Activated CD4-positive, alpha-beta T cell treated with anti-CD3 and anti-CD28 coated beads, Interleukin-2, amount 10 ng/mL, durations not matched to agents 7 days and 5 days (primary cell): ENCODE results near the gene PPM1A. TPM values are rescaled to one million over a fixed set of nuclear protein-coding genes. Genes with fewer than 3 reads are reported as not detected.

Experiments used
- CTCF ChIA-PET: fragments of 350-600 bp; sonication (Branson Sonifier 250); formaldehyde crosslinking; loops from one replicate; lab custom pipeline; 2021; ENCODE audit warnings: antibody characterized with exemption; lab: Charles Lee
- POLR2A ChIA-PET: fragments of 350-600 bp; sonication (Branson Sonifier 250); formaldehyde crosslinking; loops from one replicate; lab custom pipeline; 2021; ENCODE audit warnings: antibody characterized with exemption; lab: Charles Lee
- DNase-seq: peaks from one replicate; pipeline ENCODE4 v3.0.0-alpha.2; 2020
- H3K27ac Mint-ChIP-seq: one replicate; pipeline ENCODE4 v1.8.0; 2021; ENCODE audit warnings: mild to moderate bottlenecking, moderate library complexity, mixed read lengths
- H3K27me3 Mint-ChIP-seq: one replicate; pipeline ENCODE4 v1.8.0; 2021; ENCODE audit warnings: mixed read lengths
- H3K36me3 Mint-ChIP-seq: one replicate; pipeline ENCODE4 v1.8.0; 2021; ENCODE audit warnings: low read depth, mixed read lengths
- H3K4me1 Mint-ChIP-seq: one replicate; pipeline ENCODE4 v1.8.0; 2021; ENCODE audit warnings: mixed read lengths
- H3K4me3 Mint-ChIP-seq: one replicate; pipeline ENCODE4 v1.8.0; 2021; ENCODE audit warnings: mild to moderate bottlenecking, moderate library complexity, mixed read lengths
- H3K9me3 Mint-ChIP-seq: one replicate; pipeline ENCODE4 v1.8.0; 2021; ENCODE audit warnings: mixed read lengths
- total RNA-seq, 2 experiments: library from RNA; stranded (reverse); gene quantifications; one replicate each; pipeline ENCODE4 v1.2.3, GENCODE V29; 2021

PPM1A gene
- total RNA-seq, 2 experiments from 2014 or later, result 48.9 to 53.1 TPM

DNA sequence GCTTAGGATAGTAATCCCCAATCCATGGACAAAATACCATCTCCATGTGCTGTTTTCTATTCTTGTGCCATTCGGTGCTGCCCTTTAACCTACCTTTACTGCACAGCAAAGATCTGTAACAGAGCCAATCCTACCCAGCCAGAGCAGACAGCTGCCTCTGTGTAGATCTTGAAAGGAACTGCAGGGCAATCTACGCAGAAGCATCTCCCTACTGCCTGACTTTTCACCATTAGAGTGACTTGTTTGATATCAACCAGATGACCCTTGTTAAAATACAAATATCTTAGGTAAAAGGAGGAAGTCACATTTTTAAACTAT is 33.9 kb upstream of the PPM1A start:
- Mint-ChIP-seq H3K27me3 (peaks cover 6% of the 10 kb centered on the region), H3K9me3 (no peaks in the 10 kb centered on the region), H3K36me3 (no peaks in the 10 kb centered on the region), H3K4me3 (no peak overlapping the region), H3K27ac (no peak overlapping the region), H3K4me1 (no peaks in the 10 kb centered on the region)
- ChIA-PET POLR2A (no interaction called here), CTCF (interaction anchor here (0.7 kb wide), 2 partner anchors 10 to 1074 kb away, joined by 3 to 4 read pairs; no protein-coding TSS in a partner anchor)
- no peak for DNase-seq

DNA sequence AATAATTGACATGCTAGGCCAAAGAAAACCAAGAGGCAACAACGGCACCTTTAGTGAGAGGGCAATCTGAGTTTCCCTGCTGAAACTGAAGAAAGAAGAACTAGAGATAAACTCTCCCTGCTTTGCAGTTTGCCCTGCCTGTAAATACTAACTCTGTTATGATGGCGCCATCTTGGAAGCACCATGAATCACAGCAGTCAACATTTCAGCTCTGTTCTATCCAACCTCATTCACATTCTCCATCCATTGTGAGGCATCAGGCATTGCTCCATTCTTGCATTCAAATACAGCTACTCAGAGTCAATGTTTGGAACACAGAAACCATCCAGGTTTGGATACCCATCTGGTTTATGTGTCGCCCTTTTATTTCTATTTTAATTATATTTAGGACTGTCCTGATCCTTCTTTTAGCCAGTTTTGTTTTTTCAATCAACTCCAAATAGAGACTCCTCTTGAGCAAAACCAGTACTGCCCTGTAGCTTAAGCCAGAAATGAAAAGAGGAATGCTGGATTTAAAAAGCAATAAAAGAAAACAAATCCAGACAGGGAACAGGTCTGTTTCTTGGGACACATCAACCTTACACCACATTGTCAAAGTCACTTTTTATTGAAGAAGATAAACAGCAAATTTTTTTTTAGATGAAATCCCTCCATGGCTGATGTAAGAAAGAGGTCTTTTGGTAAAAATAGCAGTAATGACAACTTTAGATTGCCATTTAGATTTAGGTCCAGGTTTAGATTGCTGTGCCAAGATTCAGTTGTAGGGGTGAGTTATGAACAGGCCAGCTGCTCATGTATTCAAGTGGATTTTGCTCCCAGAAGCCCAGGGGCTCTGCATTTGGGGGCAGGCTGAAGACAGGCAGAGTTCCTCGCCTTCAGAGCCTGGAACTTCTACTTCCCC is 33.3 kb upstream of the PPM1A start:
- Mint-ChIP-seq H3K9me3 (no peaks in the 10 kb centered on the region), H3K4me1 (no peaks in the 10 kb centered on the region), H3K27me3 (peaks cover 6% of the 10 kb centered on the region), H3K4me3 (no peak overlapping the region), H3K27ac (no peak overlapping the region), H3K36me3 (no peaks in the 10 kb centered on the region)
- ChIA-PET CTCF (interaction anchor here (0.7 kb wide), 2 partner anchors 10 to 1073 kb away, joined by 3 to 4 read pairs; no protein-coding TSS in a partner anchor), POLR2A (no interaction called here)
- no peak for DNase-seq

DNA sequence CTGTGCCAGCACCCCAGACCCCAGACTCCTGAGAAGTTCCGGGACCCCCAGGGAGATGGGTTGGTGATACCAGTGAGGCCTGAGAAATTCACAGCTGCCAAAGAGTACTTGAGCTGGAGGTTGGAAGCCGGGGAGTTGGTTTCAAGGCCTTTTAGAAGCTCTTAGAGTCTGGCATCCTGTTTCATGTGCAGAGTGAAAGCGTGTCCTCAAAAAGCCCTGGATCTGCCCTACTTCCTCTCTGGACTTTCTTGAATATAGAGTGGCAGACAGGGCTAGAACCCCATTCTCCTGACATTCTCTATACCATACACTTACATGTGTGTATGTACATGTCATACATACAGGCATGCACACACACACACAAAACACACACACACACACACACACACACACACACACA is 31.3 kb upstream of the PPM1A start:
- H3K36me3 Mint-ChIP-seq, result no peaks in the 10 kb centered on the region

DNA sequence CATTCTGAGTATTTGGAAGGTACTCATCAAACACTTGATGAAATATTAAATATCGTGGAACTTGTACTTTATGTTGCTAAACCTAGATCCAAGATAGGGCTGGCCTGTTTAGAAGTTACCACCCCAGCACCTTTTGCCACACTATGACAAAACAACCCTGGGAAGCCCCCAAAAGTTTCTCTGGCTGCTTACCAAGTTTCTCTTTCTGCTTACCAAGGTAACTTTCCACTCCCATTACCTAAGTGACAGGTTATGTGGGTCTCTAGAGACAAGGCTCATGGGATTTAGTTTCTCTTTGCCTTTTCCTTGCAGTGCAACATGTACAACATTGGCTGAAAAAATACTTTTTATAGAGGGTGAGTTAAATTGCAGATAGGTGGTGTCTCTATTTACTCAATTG is 28.9 kb upstream of the PPM1A start:
- Mint-ChIP-seq H3K27me3 (no peaks in the 10 kb centered on the region), H3K36me3 (no peaks in the 10 kb centered on the region), H3K4me3 (no peak overlapping the region), H3K4me1 (no peaks in the 10 kb centered on the region), H3K27ac (no peak overlapping the region), H3K9me3 (no peaks in the 10 kb centered on the region)
- ChIA-PET CTCF (interaction anchor here (0.9 kb wide), 1 partner anchor 35 kb away, joined by 3 read pairs; no protein-coding TSS in a partner anchor), POLR2A (no interaction called here)
- DNase-seq, result no peak

More for the DNA sequence above, 31.3 kb upstream of the PPM1A start:
- peaks cover 4% of the 10 kb centered on the region for H3K27me3 Mint-ChIP-seq
- H3K4me3 Mint-ChIP-seq, result no peak overlapping the region
- POLR2A ChIA-PET, result no interaction called here
- H3K9me3 Mint-ChIP-seq, result no peaks in the 10 kb centered on the region
- CTCF ChIA-PET, result interaction anchor here (0.7 kb wide), 1 partner anchor 21 kb away, joined by 3 read pairs; no protein-coding TSS in a partner anchor
- no peak overlapping the region for H3K27ac Mint-ChIP-seq
- no peaks in the 10 kb centered on the region for H3K4me1 Mint-ChIP-seq
- DNase-seq, result no peak

DNA sequence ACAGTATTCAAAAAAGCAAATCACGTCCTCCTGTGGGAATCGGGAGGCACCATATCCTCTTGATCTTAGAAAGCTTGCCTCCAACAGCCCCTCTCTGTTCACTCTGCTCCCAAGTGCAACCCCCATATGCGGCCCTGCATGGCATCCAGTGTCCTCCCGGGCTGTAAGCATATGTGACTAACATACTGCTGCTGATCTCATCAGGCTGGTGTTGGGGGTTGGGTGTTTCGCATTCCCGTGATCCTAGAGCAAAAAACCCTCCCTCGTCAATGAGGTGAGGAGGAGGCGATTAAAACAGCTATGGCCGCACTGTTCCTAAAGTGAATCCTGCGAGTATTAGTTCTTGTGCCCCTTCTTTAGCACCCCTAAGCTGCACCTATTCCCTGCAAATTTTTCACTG is 28.1 kb upstream of the PPM1A start:
- no peaks in the 10 kb centered on the region for H3K4me1 Mint-ChIP-seq
- no peaks in the 10 kb centered on the region for H3K36me3 Mint-ChIP-seq
- H3K9me3 Mint-ChIP-seq, result no peaks in the 10 kb centered on the region
- POLR2A ChIA-PET, result no interaction called here
- H3K27ac Mint-ChIP-seq, result no peak overlapping the region
- H3K27me3 Mint-ChIP-seq, result no peaks in the 10 kb centered on the region
- DNase-seq, result no peak
- CTCF ChIA-PET, result interaction anchor here (0.6 kb wide), 2 partner anchors 75 to 247 kb away, joined by 3 read pairs; no protein-coding TSS in a partner anchor
- H3K4me3 Mint-ChIP-seq, result no peak overlapping the region

DNA sequence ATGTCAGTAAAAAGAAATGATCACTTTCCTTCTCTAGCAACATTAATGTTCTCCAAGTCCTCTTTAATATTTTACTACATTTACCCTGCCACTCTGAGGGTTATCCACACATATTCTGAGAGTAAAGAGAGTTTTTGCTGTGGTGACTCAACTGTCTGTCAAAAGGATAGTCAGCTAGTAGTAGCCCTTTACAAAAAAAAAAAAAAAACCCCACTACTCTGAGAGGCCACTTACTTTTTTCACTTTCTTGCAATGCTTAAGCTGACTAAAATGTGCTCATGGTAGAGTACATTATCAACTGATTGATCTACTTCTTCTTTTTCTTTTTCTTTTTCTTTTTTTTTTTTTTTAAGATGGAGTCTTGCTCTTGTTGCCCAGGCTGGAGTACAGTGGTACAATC is 27.6 kb upstream of the PPM1A start:
- no peak for DNase-seq
- CTCF ChIA-PET, result interaction anchor here (0.7 kb wide), 1 partner anchor 256 kb away, joined by 3 read pairs; no protein-coding TSS in a partner anchor
- Mint-ChIP-seq H3K27me3 (no peaks in the 10 kb centered on the region), H3K4me3 (no peak overlapping the region), H3K36me3 (no peaks in the 10 kb centered on the region), H3K9me3 (no peaks in the 10 kb centered on the region), H3K4me1 (no peaks in the 10 kb centered on the region), H3K27ac (no peak overlapping the region)
- POLR2A ChIA-PET, result no interaction called here

DNA sequence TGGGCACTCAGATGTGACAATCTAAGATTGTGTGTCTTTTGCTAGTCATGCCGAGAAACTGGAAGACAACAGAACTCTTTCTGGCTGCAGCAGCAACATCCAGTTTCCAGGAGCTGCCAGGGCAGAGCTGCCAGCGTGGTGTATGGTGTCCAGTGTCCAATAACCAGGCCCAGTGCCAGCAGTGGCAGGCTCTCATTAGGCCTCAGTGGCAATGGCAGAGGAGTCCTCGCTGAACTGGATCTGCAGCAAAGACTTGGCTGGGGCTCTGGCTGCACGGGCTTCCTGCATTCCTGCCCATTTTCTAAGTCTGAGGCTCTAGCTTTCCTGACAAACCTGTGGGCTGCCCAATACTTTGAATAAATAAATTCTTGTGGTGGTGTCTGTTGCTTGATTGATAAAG is 26.2 kb upstream of the PPM1A start:
- no peak for DNase-seq
- Mint-ChIP-seq H3K27ac (no peak overlapping the region), H3K9me3 (no peaks in the 10 kb centered on the region), H3K4me1 (no peaks in the 10 kb centered on the region), H3K36me3 (no peaks in the 10 kb centered on the region), H3K4me3 (no peak overlapping the region), H3K27me3 (no peaks in the 10 kb centered on the region)
- ChIA-PET CTCF (no interaction called here), POLR2A (no interaction called here)

DNA sequence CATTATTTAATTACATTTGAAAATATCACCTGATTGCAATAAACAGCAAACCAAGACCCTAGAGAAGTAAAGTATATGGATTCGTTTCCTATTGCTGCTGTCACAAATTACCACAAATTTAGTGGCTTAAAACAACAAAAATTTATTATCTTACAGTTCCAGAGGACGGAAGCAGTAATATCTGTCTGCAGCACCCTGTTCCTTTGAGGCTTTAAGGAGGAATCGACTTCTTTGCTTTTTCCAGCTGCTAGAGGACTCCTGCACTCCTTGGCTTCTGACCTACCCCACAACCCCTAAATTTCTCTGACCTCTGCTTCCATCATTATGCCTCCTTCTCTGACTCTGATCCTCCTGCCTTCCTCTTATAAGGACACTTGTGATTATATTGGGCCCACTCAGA is 23.8 kb upstream of the PPM1A start:
- ChIA-PET POLR2A (no interaction called here), CTCF (interaction anchor here (1.5 kb wide), 1 partner anchor 10 kb away, joined by 3 read pairs; no protein-coding TSS in a partner anchor)
- Mint-ChIP-seq H3K27ac (no peak overlapping the region), H3K9me3 (no peaks in the 10 kb centered on the region), H3K27me3 (no peaks in the 10 kb centered on the region), H3K36me3 (no peaks in the 10 kb centered on the region), H3K4me1 (no peaks in the 10 kb centered on the region), H3K4me3 (no peak overlapping the region)
- no peak for DNase-seq

DNA sequence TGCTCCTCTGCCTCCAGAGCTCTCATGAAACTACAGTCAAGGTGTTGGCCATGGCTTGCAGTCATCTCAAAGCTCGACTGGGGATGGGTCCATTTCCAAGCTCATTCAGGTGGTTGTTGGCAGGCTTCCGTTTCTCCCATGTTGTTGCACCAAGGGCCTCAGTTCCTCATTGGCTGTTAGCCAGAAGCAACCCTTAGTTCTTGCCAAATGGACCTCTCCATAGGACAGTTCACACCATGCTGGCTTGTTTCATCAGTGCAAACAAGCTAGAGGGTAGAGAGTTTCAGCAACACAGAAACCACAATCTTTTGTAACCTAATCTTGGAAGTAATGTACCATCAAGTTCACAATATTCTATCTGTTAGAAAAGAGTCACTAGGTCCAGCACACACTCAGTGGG is 22.7 kb upstream of the PPM1A start:
- no peaks in the 10 kb centered on the region for H3K4me1 Mint-ChIP-seq
- H3K4me3 Mint-ChIP-seq, result no peak overlapping the region
- CTCF ChIA-PET, result interaction anchor here (0.9 to 1.5 kb wide), 2 partner anchors 11 to 40 kb away, joined by 3 read pairs; no protein-coding TSS in a partner anchor
- no peak for DNase-seq
- no peaks in the 10 kb centered on the region for H3K36me3 Mint-ChIP-seq
- POLR2A ChIA-PET, result no interaction called here
- no peak overlapping the region for H3K27ac Mint-ChIP-seq
- H3K27me3 Mint-ChIP-seq, result no peaks in the 10 kb centered on the region
- H3K9me3 Mint-ChIP-seq, result no peaks in the 10 kb centered on the region

DNA sequence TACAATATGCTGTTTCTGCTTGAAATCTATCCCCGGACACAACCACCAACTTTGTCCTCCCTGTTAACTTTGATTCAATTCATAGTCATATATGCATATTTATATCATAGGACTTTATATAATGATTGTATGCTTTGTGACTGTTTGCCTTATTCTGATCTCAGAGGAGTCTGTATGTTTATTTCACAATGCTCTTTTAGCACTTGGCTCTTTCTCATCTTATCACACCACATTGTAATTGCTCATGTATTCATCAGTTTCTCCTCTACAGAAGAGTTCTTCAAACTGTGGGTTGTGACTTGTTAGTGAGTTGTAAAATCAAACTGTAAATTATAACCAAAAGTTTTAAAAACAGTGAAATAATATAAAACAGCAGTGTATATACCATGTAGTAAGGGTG is 21.7 kb upstream of the PPM1A start:
- Mint-ChIP-seq H3K27me3 (peaks cover 5% of the 10 kb centered on the region), H3K9me3 (no peaks in the 10 kb centered on the region), H3K27ac (no peak overlapping the region), H3K4me1 (no peaks in the 10 kb centered on the region), H3K36me3 (no peaks in the 10 kb centered on the region), H3K4me3 (no peak overlapping the region)
- ChIA-PET CTCF (interaction anchor here (1.9 kb wide), 1 partner anchor 104 kb away, joined by 6 read pairs; no protein-coding TSS in a partner anchor), POLR2A (no interaction called here)
- DNase-seq, result no peak

DNA sequence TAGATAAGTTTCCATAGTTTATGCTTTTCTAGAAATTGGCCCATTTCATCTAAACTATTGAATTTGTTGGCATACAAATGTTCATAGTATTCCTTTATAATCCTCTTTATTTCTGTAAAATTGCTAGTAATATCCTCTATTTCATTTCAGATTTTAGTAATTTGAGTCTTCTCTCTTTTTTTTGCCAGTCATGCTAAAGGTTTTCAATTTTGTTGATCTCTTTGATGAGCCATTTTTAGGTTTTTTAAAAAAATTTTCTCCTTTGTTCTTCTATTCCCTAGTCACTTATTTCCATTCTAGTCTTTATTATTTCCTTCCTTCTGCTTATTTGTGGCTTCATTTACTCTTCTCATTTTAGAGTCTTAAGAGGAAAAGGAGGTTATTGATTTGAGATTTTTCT is 19.4 kb upstream of the PPM1A start:
- Mint-ChIP-seq H3K4me1 (no peaks in the 10 kb centered on the region), H3K27ac (no peak overlapping the region), H3K27me3 (peaks cover 7% of the 10 kb centered on the region), H3K36me3 (peaks cover 1% of the 10 kb centered on the region), H3K9me3 (peaks cover 4% of the 10 kb centered on the region), H3K4me3 (no peak overlapping the region)
- ChIA-PET POLR2A (no interaction called here), CTCF (no interaction called here)
- DNase-seq, result no peak

DNA sequence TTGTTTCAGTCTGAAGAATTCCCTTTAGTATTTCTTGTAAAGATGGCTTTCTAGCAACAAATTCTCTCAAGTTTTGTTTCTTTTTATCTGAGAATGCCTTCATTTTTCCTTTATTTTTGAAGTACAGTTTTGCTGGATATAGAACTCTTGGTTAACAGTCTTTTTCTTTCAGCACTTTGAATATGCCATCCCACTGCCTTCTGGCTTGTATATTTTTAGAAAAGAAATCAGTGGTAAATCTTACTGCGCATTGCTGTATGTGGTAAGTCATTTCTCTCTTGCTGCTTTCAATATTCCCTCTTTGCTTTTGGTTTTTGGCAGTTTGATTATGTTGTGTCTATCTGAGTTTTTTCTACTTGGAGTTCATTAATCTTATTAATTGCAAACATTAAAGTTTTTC is 16.8 kb upstream of the PPM1A start:
- Mint-ChIP-seq H3K36me3 (peaks cover 1% of the 10 kb centered on the region), H3K4me3 (no peak overlapping the region), H3K27me3 (peaks cover 7% of the 10 kb centered on the region), H3K27ac (no peak overlapping the region), H3K4me1 (no peaks in the 10 kb centered on the region), H3K9me3 (peaks cover 4% of the 10 kb centered on the region)
- ChIA-PET CTCF (no interaction called here), POLR2A (no interaction called here)
- DNase-seq, result no peak

DNA sequence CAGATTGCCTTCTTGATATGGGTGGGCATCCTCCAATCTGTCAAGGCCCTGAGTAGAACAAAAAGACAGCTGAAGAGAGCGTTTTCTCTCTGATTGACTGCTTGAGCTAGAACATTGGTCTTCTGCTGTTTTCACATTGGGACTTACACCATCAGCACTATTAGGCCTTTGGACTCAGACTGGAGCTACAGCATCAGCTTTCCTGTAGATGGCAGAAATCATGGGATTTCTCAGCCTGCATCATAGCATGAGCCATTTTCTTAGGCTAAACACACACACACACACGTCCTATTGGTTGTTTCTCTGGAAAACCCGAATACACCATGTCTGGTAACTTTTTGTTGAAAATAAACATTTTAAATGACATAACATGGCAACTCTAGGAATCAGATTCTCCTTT is 15.8 kb upstream of the PPM1A start:
- H3K27ac Mint-ChIP-seq, result no peak overlapping the region

More for the DNA sequence above, 15.8 kb upstream of the PPM1A start:
- H3K36me3 Mint-ChIP-seq, result peaks cover 1% of the 10 kb centered on the region
- H3K4me3 Mint-ChIP-seq, result no peak overlapping the region
- H3K27me3 Mint-ChIP-seq, result peaks cover 7% of the 10 kb centered on the region
- POLR2A ChIA-PET, result no interaction called here
- H3K4me1 Mint-ChIP-seq, result no peaks in the 10 kb centered on the region
- no peak for DNase-seq
- peaks cover 4% of the 10 kb centered on the region for H3K9me3 Mint-ChIP-seq
- CTCF ChIA-PET, result no interaction called here
